HepG2 (cell line): ENCODE data around the gene ALS2. TPM values are rescaled to one million over a fixed set of nuclear protein-coding genes. Genes with fewer than 3 reads are reported as not detected.

Experiments
- ATAC-seq: fragments of 200-7000 bp; cut with Tn5 transposase; 3 replicates; pipeline ENCODE4 v1.9.1; 2020; ENCODE audit warnings: mild to moderate bottlenecking, moderate library complexity
- BruUV-seq: library from RNA; stranded (reverse); fragments of 400-500 nt; replicated peaks from 2 replicates; lab custom pipeline; 2021; lab: Mats Ljungman, UMichigan
- CTCF ChIA-PET: fragments of 300-600 bp; formaldehyde crosslinking; extraction: SDS; loops from one replicate; lab custom pipeline; 2021; ENCODE audit warnings: low total read pairs, inconsistent platforms, low intra/inter-chr PET ratio; lab: Yijun Ruan, JAX
- POLR2A ChIA-PET: fragments of 350-600 bp; sonication (Branson Sonifier 250); formaldehyde crosslinking; loops from one replicate; lab custom pipeline; 2020; ENCODE audit warnings: antibody characterized with exemption, inconsistent platforms; lab: Yijun Ruan, JAX
- DNase-seq: peaks from one replicate; pipeline ENCODE4 v3.0.0-alpha.2; 2015; ENCODE audit warnings: low spot score
- FAIRE-seq: peaks from 3 replicates; lab custom pipeline; 2011; peaks lifted over from hg19 to GRCh38; lab: Jason Lieb, UNC
- H2AFZ ChIP-seq: one replicate; pipeline ENCODE4 v1.6.1; 2011; ENCODE audit warnings: low read length, inconsistent platforms
- H3K27ac ChIP-seq: fragments of 300-600 bp; 3 replicates; pipeline ENCODE4 v1.8.0; 2011; ENCODE audit warnings: mixed run types, mild to moderate bottlenecking, mixed read lengths, low read length, inconsistent platforms; ENCODE audit not compliant: insufficient read depth; ENCODE audit errors: extremely low read length
- H3K27me3 ChIP-seq, 2 experiments: fragments of 200-600 bp in 1 of 2; 2 replicates in 1 of 2; 3 replicates in 1 of 2; pipeline versions ENCODE4 v1.6.0 to v1.8.0; 2011; ENCODE audit warnings: low read length in 2 of 2, mild to moderate bottlenecking in 2 of 2, moderate library complexity in 2 of 2, inconsistent platforms in 1 of 2; ENCODE audit not compliant: insufficient read depth in 2 of 2, control insufficient read depth in 1 of 2
- H3K36me3 ChIP-seq, 2 experiments: fragments of 200-600 bp in 1 of 2; replicated peaks in 1 of 2; 2 replicates in 1 of 2; 3 replicates in 1 of 2; pipeline versions ENCODE4 v1.5.1 to v1.8.0; 2011; ENCODE audit warnings: low read length in 2 of 2, inconsistent platforms in 1 of 2; ENCODE audit not compliant: insufficient read depth in 2 of 2, control insufficient read depth in 1 of 2
- H3K4me1 ChIP-seq: 2 replicates; pipeline ENCODE4 v1.5.1; 2012; ENCODE audit warnings: low read length, inconsistent platforms; ENCODE audit not compliant: insufficient read depth
- H3K4me2 ChIP-seq: 2 replicates; pipeline ENCODE4 v1.6.0; 2011; ENCODE audit warnings: low read depth, low read length, inconsistent platforms
- H3K4me3 ChIP-seq, 3 experiments: fragments of 200-600 bp in 1 of 3; sonication (generic), shearing (Covaris generic) in 1 of 3; replicated peaks in 1 of 3; 2 replicates each; pipeline ENCODE4 v1.5.1; 2011 to 2016; ENCODE audit warnings: low read length in 3 of 3, inconsistent platforms in 2 of 3, low read depth in 2 of 3, mild to moderate bottlenecking in 2 of 3, control low read depth in 1 of 3, mixed read lengths in 1 of 3; ENCODE audit not compliant: insufficient read depth in 1 of 3
- H3K79me2 ChIP-seq: one replicate; pipeline ENCODE4 v1.6.1; 2011; ENCODE audit warnings: low read length, inconsistent platforms; ENCODE audit not compliant: insufficient read depth
- H3K9ac ChIP-seq: 2 replicates; pipeline ENCODE4 v1.6.0; 2011; ENCODE audit warnings: mild to moderate bottlenecking, low read depth, low read length, inconsistent platforms; ENCODE audit not compliant: insufficient read depth
- H3K9me3 ChIP-seq: 2 replicates; pipeline ENCODE4 v1.5.1; 2012; ENCODE audit warnings: mild to moderate bottlenecking, low read length
- H4K20me1 ChIP-seq: 2 replicates; pipeline ENCODE4 v1.6.0; 2011; ENCODE audit warnings: inconsistent platforms, mild to moderate bottlenecking, low read length, moderate library complexity; ENCODE audit not compliant: insufficient read depth
- AGO2 ChIP-seq: fragments of 200-400 bp; formaldehyde crosslinking; optimal IDR thresholded peaks from 2 replicates; pipeline ENCODE3; 2017; ENCODE audit warnings: mild to moderate bottlenecking, low read depth, low read length, moderate library complexity
- FOXA1 ChIP-seq, 2 experiments: fragments of 450-650 bp in 1 of 2; sonication (generic) in 1 of 2; formaldehyde crosslinking in 1 of 2; IDR thresholded peaks; 2 replicates each; pipeline versions ENCODE4 v1.4.0 to v1.6.1; 2016 to 2020; ENCODE audit warnings: missing genetic modification reagents in 1 of 2
- GTF2F1 ChIP-seq: fragments of 150-350 bp; IDR thresholded peaks from 2 replicates; pipeline ENCODE4 v1.6.1; 2014; ENCODE audit warnings: low read length
- KDM3A ChIP-seq: IDR thresholded peaks from 2 replicates; pipeline ENCODE4 v1.6.1; 2018; ENCODE audit warnings: low read depth, missing compliant biosample characterization
- KLF15 ChIP-seq: sonication (generic); formaldehyde crosslinking; IDR thresholded peaks from 2 replicates; pipeline ENCODE4 v1.8.1; 2023; ENCODE audit warnings: borderline replicate concordance, mild to moderate bottlenecking, inconsistent platforms, missing genetic modification reagents, mixed read lengths
- PITX1 ChIP-seq: sonication (generic); formaldehyde crosslinking; IDR thresholded peaks from 2 replicates; pipeline ENCODE4 v1.5.1; 2020; ENCODE audit warnings: mild to moderate bottlenecking, missing genetic modification reagents
- PPARG ChIP-seq: conservative IDR thresholded peaks from 2 replicates; pipeline ENCODE4 v1.6.1; 2016; ENCODE audit warnings: missing biosample characterization, missing genetic modification reagents
- REPIN1 ChIP-seq: sonication (generic); formaldehyde crosslinking; IDR thresholded peaks from 2 replicates; pipeline ENCODE4 v1.8.0; 2022; ENCODE audit warnings: missing genetic modification reagents, low read depth, mild to moderate bottlenecking, borderline replicate concordance
- TMF1 ChIP-seq: sonication (generic); formaldehyde crosslinking; IDR thresholded peaks from 2 replicates; pipeline ENCODE4 v1.8.1; 2022; ENCODE audit warnings: low read depth, missing genetic modification reagents
- ZBTB8A ChIP-seq: sonication (generic); formaldehyde crosslinking; IDR thresholded peaks from 2 replicates; pipeline ENCODE4 v1.4.0; 2020; ENCODE audit warnings: mild to moderate bottlenecking, low read depth, missing genetic modification reagents, borderline replicate concordance
- ZNF143 ChIP-seq: sonication (generic); formaldehyde crosslinking; IDR thresholded peaks from 2 replicates; pipeline ENCODE4 v1.4.0; 2020; ENCODE audit warnings: missing genetic modification reagents
- ZNF235 ChIP-seq: sonication (generic); formaldehyde crosslinking; IDR thresholded peaks from 2 replicates; pipeline ENCODE4 v1.8.1; 2023; ENCODE audit warnings: mild to moderate bottlenecking, missing genetic modification reagents, borderline replicate concordance
- ZNF337 ChIP-seq: sonication (generic); formaldehyde crosslinking; IDR thresholded peaks from 2 replicates; pipeline ENCODE4 v1.5.1; 2020; ENCODE audit warnings: missing genetic modification reagents, low read depth, mild to moderate bottlenecking, borderline replicate concordance
- ZNF484 ChIP-seq: sonication (generic); formaldehyde crosslinking; IDR thresholded peaks from 2 replicates; pipeline ENCODE4 v1.5.1; 2020; ENCODE audit warnings: mild to moderate bottlenecking, low read depth, missing genetic modification reagents, borderline replicate concordance
- ZNF607 ChIP-seq: sonication (generic); formaldehyde crosslinking; IDR thresholded peaks from 2 replicates; pipeline ENCODE4 v1.5.1; 2020; ENCODE audit warnings: missing genetic modification reagents, mild to moderate bottlenecking, borderline replicate concordance
- ZNF619 ChIP-seq: sonication (generic); formaldehyde crosslinking; IDR thresholded peaks from 2 replicates; pipeline ENCODE4 v1.4.0; 2020; ENCODE audit warnings: mild to moderate bottlenecking, missing genetic modification reagents
- ZNF792 ChIP-seq: IDR thresholded peaks from 2 replicates; pipeline ENCODE4 v1.6.1; 2016
- WGBS: methylation state at CpG from one replicate; pipeline ENCODE4 v1.1.6; 2017; ENCODE audit warnings: low lambda C conversion rate; 5-methylcytosine and 5-hydroxymethylcytosine counted together
- in situ Hi-C: cut with HindIII; loops from 2 replicates; pipeline ENCODE4 v1.10.0; 2017; ENCODE audit warnings: low pct_unique_long_range_greater_than_20kb; ENCODE audit not compliant: extremely low pct_ligation_motif_present
- intact Hi-C: fragments of 100-400 bp; cut with micrococcal nuclease; formaldehyde crosslinking; loops from one replicate; pipeline ENCODE4 v1.10.0; 2022; ENCODE audit not compliant: unreplicated experiment
- polyA plus RNA-seq, 8 experiments: library from polyadenylated mRNA; depleted of rRNA in 3 of 8; stranded (reverse) in 7 of 8; unstranded in 1 of 8; fragments of >200 nt; fragmentation: Illumina TruSeq in 4 of 8; extraction: Trizol in 4 of 8; gene quantifications; 2 replicates each; pipeline versions ENCODE4 v1.2.1 to v1.2.3, GENCODE V29; 2011 to 2016; ENCODE audit warnings: low read depth in 4 of 8, missing spikeins in 1 of 8, mixed read lengths in 1 of 8; ENCODE audit not compliant: insufficient read depth in 1 of 8
- total RNA-seq, 5 experiments: library from RNA; depleted of rRNA; stranded (reverse); fragments of >200 nt; fragmentation: Illumina TruSeq; extraction: Trizol; gene quantifications; 2 replicates each; pipeline ENCODE4 v1.2.3, GENCODE V29; 2016; ENCODE audit warnings: low read depth in 1 of 5
- TF ChIP-seq, protein P1 (sequence below): sonication (generic); formaldehyde crosslinking; IDR thresholded peaks from 2 replicates; pipeline ENCODE4 v1.5.0; 2020; ENCODE audit warnings: missing genetic modification reagents, mild to moderate bottlenecking, borderline replicate concordance
- TF ChIP-seq, protein P2 (sequence below): sonication (generic); formaldehyde crosslinking; IDR thresholded peaks from 2 replicates; pipeline ENCODE4 v1.8.0; 2023; ENCODE audit warnings: mild to moderate bottlenecking, missing genetic modification reagents

ALS2 gene
- total and polyA plus RNA-seq, 2 of the 13 experiments (the other 11 are each of a cell fraction or from before 2014, with no cell fraction given) = 12.7 to 19.3 TPM

DNA sequence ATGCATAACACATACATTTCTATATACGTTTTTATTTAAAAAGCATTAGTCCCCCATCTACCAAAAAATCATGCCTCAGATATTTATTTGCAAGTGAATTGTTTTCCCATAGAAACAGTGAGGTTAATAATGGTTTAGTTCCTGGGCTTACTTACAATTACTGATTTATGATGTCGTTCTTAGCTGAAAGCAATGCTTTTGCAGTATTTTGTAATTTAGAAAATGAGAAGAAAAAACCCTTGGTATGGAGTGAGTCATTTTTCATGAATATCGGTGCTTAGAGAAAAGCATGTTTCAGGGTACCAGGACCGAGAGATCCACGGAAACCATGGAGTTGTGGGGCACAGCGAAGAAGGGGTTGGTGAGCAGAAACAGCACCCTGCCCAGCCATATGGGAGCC lies 13.6 kb upstream of the ALS2 start:
- ChIA-PET CTCF (interaction anchor here (2.9 kb wide), 1 partner anchor 384 kb away, joined by 17 read pairs; no protein-coding TSS in a partner anchor), POLR2A (no interaction called here)
- Histone ChIP-seq H3K9me3 (no peaks in the 10 kb centered on the region), H3K27me3 (no peaks in the 10 kb centered on the region), H3K27ac (no peak overlapping the region), H4K20me1 (no peaks in the 10 kb centered on the region), H3K36me3 (no peaks in the 10 kb centered on the region), H3K4me2 (no peak overlapping the region), H3K4me3 (no peak overlapping the region), H3K79me2 (no peaks in the 10 kb centered on the region), H3K9ac (no peak overlapping the region), H2AFZ (no peak overlapping the region), H3K4me1 (peaks cover 5% of the 10 kb centered on the region)
- no peak for DNase-seq
- no peak for TF ChIP-seq GTF2F1
- no peak for TF ChIP-seq TMF1
- TF ChIP-seq ZNF235 (CRISPR knock-in tag) = no peak
- no peak for TF ChIP-seq ZNF143 (CRISPR knock-in tag)
- no peak for TF ChIP-seq ZNF619 (CRISPR knock-in tag)
- TF ChIP-seq ZBTB8A = no peak
- TF ChIP-seq, protein P1, sequence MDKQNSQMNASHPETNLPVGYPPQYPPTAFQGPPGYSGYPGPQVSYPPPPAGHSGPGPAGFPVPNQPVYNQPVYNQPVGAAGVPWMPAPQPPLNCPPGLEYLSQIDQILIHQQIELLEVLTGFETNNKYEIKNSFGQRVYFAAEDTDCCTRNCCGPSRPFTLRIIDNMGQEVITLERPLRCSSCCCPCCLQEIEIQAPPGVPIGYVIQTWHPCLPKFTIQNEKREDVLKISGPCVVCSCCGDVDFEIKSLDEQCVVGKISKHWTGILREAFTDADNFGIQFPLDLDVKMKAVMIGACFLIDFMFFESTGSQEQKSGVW (CRISPR knock-in tag) = no peak
- TF ChIP-seq ZNF792 (CRISPR knock-in tag) = no peak
- in situ Hi-C loops (loop anchor here (10.0 kb wide), 1 partner anchor 391 kb away; no protein-coding TSS in a partner anchor), intact Hi-C loops (no loop called here)
- BruUV-seq = no TSS peak
- FAIRE-seq = no peak
- 40% methylated on average over 6 of the region's 6 CpGs for WGBS
- no peak for ATAC-seq

DNA sequence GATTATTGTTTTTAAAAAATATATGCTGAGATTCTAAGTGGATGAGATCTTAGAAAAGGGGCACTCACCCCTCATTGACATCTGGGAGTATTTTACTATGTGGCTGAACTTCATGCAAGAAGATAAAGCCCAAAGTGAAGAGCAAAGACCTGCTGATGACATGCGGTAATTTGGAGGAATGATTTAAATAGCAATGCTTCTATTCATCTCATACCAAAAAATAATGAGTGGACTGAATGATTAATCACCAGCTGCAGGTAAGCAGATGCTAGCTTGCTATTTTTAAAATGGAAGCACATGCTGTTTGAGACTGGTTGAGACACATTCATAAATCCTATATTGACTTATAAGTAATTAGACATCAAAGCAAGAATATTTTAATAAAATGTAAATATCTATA lies 12.9 kb upstream of the ALS2 start:
- Histone ChIP-seq H3K9ac (no peak overlapping the region), H2AFZ (no peak overlapping the region), H3K27me3 (no peaks in the 10 kb centered on the region), H3K4me2 (no peak overlapping the region), H3K9me3 (no peaks in the 10 kb centered on the region), H3K79me2 (no peaks in the 10 kb centered on the region), H3K4me1 (peaks cover 9% of the 10 kb centered on the region), H3K27ac (no peak overlapping the region), H3K4me3 (no peak overlapping the region), H4K20me1 (no peaks in the 10 kb centered on the region), H3K36me3 (no peaks in the 10 kb centered on the region)
- WGBS = 38% methylated on average over 1 of the region's 1 CpG
- in situ Hi-C loops (loop anchor here (10.0 kb wide), 1 partner anchor 391 kb away; no protein-coding TSS in a partner anchor), intact Hi-C loops (no loop called here)
- no peak for FAIRE-seq
- ChIA-PET POLR2A (no interaction called here), CTCF (no interaction called here)
- BruUV-seq = no TSS peak
- no peak for DNase-seq
- no peak for ATAC-seq
- TF ChIP-seq PITX1 (CRISPR knock-in tag) (no peak), REPIN1 (CRISPR knock-in tag) (no peak), ZNF337 (no peak), ZNF607 (CRISPR knock-in tag) (no peak), KDM3A (CRISPR knock-in tag) (no peak), KLF15 (CRISPR knock-in tag) (no peak), ZNF484 (CRISPR knock-in tag) (no peak), FOXA1 (IDR thresholded peaks at IDR 0.05) (no peak), FOXA1 (CRISPR knock-in tag; IDR thresholded peaks at IDR 0.05) (no peak), PPARG (CRISPR knock-in tag) (no peak), AGO2 (no peak)
- TF ChIP-seq, protein P2, sequence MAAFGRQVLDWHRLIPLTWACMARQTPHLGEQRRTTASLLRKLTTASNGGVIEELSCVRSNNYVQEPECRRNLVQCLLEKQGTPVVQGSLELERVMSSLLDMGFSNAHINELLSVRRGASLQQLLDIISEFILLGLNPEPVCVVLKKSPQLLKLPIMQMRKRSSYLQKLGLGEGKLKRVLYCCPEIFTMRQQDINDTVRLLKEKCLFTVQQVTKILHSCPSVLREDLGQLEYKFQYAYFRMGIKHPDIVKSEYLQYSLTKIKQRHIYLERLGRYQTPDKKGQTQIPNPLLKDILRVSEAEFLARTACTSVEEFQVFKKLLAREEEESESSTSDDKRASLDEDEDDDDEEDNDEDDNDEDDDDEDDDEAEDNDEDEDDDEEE (CRISPR knock-in tag) = no peak
